Common myeloid progenitor, CD34-positive (primary cell): ENCODE data around the gene OR2V1.
A peak's percentile ranks its signal among the peaks of the same experiment; 100 is the strongest.
"Not testable (repeated sequence)": the region's sequence is repeated elsewhere in the genome, so short reads cannot be mapped to it uniquely, and the experiment has no call there.

Experiments used
- CTCF ChIA-PET: fragments of 350-600 bp; sonication (Branson Sonifier 250); formaldehyde crosslinking; loops from one replicate; lab custom pipeline; 2021; ENCODE audit warnings: antibody characterized with exemption; lab: Charles Lee
- POLR2A ChIA-PET: fragments of 350-600 bp; sonication (Branson Sonifier 250); formaldehyde crosslinking; loops from one replicate; lab custom pipeline; 2021; ENCODE audit warnings: antibody characterized with exemption; lab: Charles Lee
- DNase-seq, 3 donors: peaks; one replicate each; pipeline versions ENCODE4 v3.0.0 to v3.0.0-alpha.2; 2013
- H3K27ac ChIP-seq, 2 experiments: 1 replicate in 1 of 2; 2 replicates in 1 of 2; pipeline ENCODE4 v1.7.0; 2013; ENCODE audit warnings: inconsistent platforms in 2 of 2, low read length in 2 of 2, mild to moderate bottlenecking in 2 of 2, low read depth in 1 of 2, moderate library complexity in 1 of 2; ENCODE audit not compliant: severe bottlenecking in 2 of 2, insufficient read depth in 1 of 2, poor library complexity in 1 of 2
- H3K27me3 ChIP-seq, 5 experiments: replicated peaks in 2 of 5; 1 replicate in 3 of 5; 2 replicates in 2 of 5; pipeline versions ENCODE4 v1.6.1 to v1.7.0; 2013; ENCODE audit warnings: low read length in 4 of 5, mild to moderate bottlenecking in 2 of 5, moderate library complexity in 2 of 5, inconsistent platforms in 1 of 5; ENCODE audit not compliant: insufficient read depth in 5 of 5, control insufficient read depth in 4 of 5
- H3K36me3 ChIP-seq, 4 experiments: 1 replicate in 2 of 4; 2 replicates in 2 of 4; pipeline versions ENCODE4 v1.6.1 to v1.7.0; 2013; ENCODE audit warnings: low read length in 3 of 4, control low read depth in 1 of 4, mild to moderate bottlenecking in 1 of 4; ENCODE audit not compliant: control insufficient read depth in 4 of 4, insufficient read depth in 4 of 4
- H3K4me1 ChIP-seq, 4 experiments: 1 replicate in 3 of 4; 2 replicates in 1 of 4; pipeline versions ENCODE4 v1.6.1 to v1.7.1; 2013; ENCODE audit warnings: low read length in 3 of 4, mild to moderate bottlenecking in 3 of 4, control low read depth in 1 of 4, inconsistent platforms in 1 of 4, moderate library complexity in 1 of 4; ENCODE audit not compliant: control insufficient read depth in 4 of 4, insufficient read depth in 4 of 4; ENCODE audit errors: control extremely low read depth in 1 of 4
- H3K4me3 ChIP-seq, 7 experiments: 1 replicate in 4 of 7; 2 replicates in 3 of 7; pipeline versions ENCODE4 v1.5.1 to v1.7.0; 2013; ENCODE audit warnings: mild to moderate bottlenecking in 7 of 7, low read length in 6 of 7, moderate library complexity in 6 of 7, inconsistent platforms in 2 of 7, low read depth in 2 of 7, control low read depth in 1 of 7; ENCODE audit not compliant: insufficient read depth in 4 of 7, control insufficient read depth in 1 of 7; ENCODE audit errors: extremely low read depth in 1 of 7
- H3K9me3 ChIP-seq, 5 experiments: 1 replicate in 4 of 5; 2 replicates in 1 of 5; pipeline versions ENCODE4 v1.6.1 to v1.7.1; 2013; ENCODE audit warnings: low read length in 4 of 5, mild to moderate bottlenecking in 2 of 5, inconsistent platforms in 1 of 5, low read depth in 1 of 5, moderate library complexity in 1 of 5; ENCODE audit not compliant: control insufficient read depth in 4 of 5, insufficient read depth in 2 of 5; ENCODE audit errors: control extremely low read depth in 1 of 5
- WGBS: methylation state at CpG from one replicate; pipeline ENCODE4 v1.1.5; 2013; ENCODE audit not compliant: insufficient coverage; 5-methylcytosine and 5-hydroxymethylcytosine counted together

OR2V1 gene

GRCh38 chr5:181166812-181167733, 36.1 kb upstream of the OR2V1 start:
- peaks cover 0 to 17% (median 15%) of the 10 kb centered on the region in 4 experiments for H3K4me1 ChIP-seq
- CTCF ChIA-PET: interaction anchor here (1.2 kb wide), 1 partner anchor 384 kb away, joined by 3 read pairs; no protein-coding TSS in a partner anchor

GRCh38 chr5:181164076-181164952, 33.3 kb upstream of the OR2V1 start:
- no peak overlapping the region for H3K27ac ChIP-seq
- peaks cover 0 to 19% (median 13%) of the 10 kb centered on the region in 4 experiments for H3K4me1 ChIP-seq
- POLR2A ChIA-PET: no interaction called here
- DNase-seq: no peak
- 20% methylated on average over 27 of the region's 52 CpGs for WGBS
- H3K9me3 ChIP-seq: peaks cover 0 to 5% (median 0%) of the 10 kb centered on the region in 5 experiments
- CTCF ChIA-PET: interaction anchor here (1.2 to 1.5 kb wide), 3 partner anchors 8 to 21 kb away, joined by 3 to 6 read pairs (median 3); no protein-coding TSS in a partner anchor
- peaks cover 3 to 54% (median 10%) of the 10 kb centered on the region in 5 experiments for H3K27me3 ChIP-seq
- no peaks in the 10 kb centered on the region for H3K36me3 ChIP-seq
- H3K4me3 ChIP-seq: peak overlapping the region in 3 of 7 experiments; percentile 50 to 64 (median 61)

More at GRCh38 chr5:181166812-181167733, 36.1 kb upstream of the OR2V1 start:
- no peaks in the 10 kb centered on the region for H3K36me3 ChIP-seq
- no peak overlapping the region for H3K27ac ChIP-seq
- DNase-seq: no peak
- peaks cover 10 to 82% (median 15%) of the 10 kb centered on the region in 5 experiments for H3K27me3 ChIP-seq
- H3K4me3 ChIP-seq: no peak overlapping the region
- WGBS: 100% methylated on average over 1 of the region's 6 CpGs
- peaks cover 0 to 5% (median 0%) of the 10 kb centered on the region in 5 experiments for H3K9me3 ChIP-seq
- POLR2A ChIA-PET: interaction anchor here (1.1 kb wide), 1 partner anchor 76 kb away, joined by 3 read pairs; no protein-coding TSS in a partner anchor

- DNase-seq: peak; percentile 65 to 71 (median 67)
- H3K27me3 ChIP-seq: peaks cover 2 to 48% (median 10%) of the 10 kb centered on the region in 5 experiments
- H3K27ac ChIP-seq: peak overlapping the region in 1 of 2 experiments; percentile 64
- ChIA-PET CTCF (interaction anchor here (0.7 to 1.5 kb wide), 3 partner anchors 8 to 45 kb away, joined by 3 to 6 read pairs (median 3); no protein-coding TSS in a partner anchor), POLR2A (interaction anchor here (0.6 to 0.9 kb wide), 3 partner anchors 13 to 383 kb away, joined by 3 to 6 read pairs (median 3); no protein-coding TSS in a partner anchor)
- 40% methylated on average over 11 of the region's 16 CpGs for WGBS
- H3K4me1 ChIP-seq: peaks cover 0 to 19% (median 13%) of the 10 kb centered on the region in 4 experiments
- H3K9me3 ChIP-seq: peaks cover 0 to 5% (median 0%) of the 10 kb centered on the region in 5 experiments
- no peaks in the 10 kb centered on the region for H3K36me3 ChIP-seq
- H3K4me3 ChIP-seq: peak overlapping the region in 6 of 7 experiments; percentile 19 to 64 (median 50)
Observed at GRCh38 chr5:181163487-181164075, 32.6 kb upstream of the OR2V1 start.

GRCh38 chr5:181161534-181162175, 30.7 kb upstream of the OR2V1 start:
- 93% methylated on average over 1 of the region's 4 CpGs for WGBS
- DNase-seq: no peak
- Histone ChIP-seq H3K36me3 (no peaks in the 10 kb centered on the region), H3K27me3 (peaks cover 0 to 36% (median 5%) of the 10 kb centered on the region in 5 experiments), H3K4me3 (peak overlapping the region in 3 of 7 experiments; percentile 26 to 52 (median 40)), H3K4me1 (peaks cover 0 to 19% (median 11%) of the 10 kb centered on the region in 4 experiments), H3K27ac (peak overlapping the region in 1 of 2 experiments; percentile 60), H3K9me3 (peaks cover 0 to 2% (median 0%) of the 10 kb centered on the region in 5 experiments)
- ChIA-PET POLR2A (no interaction called here), CTCF (interaction anchor here (0.6 to 1.3 kb wide), 4 partner anchors 9 to 340 kb away, joined by 3 to 9 read pairs (median 4); no protein-coding TSS in a partner anchor)

- H3K9me3 ChIP-seq, H3K36me3 ChIP-seq, POLR2A ChIA-PET: not testable (repeated sequence)
- CTCF ChIA-PET: interaction anchor here (0.6 to 1.3 kb wide), 5 partner anchors 10 to 340 kb away, joined by 3 to 9 read pairs (median 3); no protein-coding TSS in a partner anchor
- 36% methylated on average over 11 of the region's 48 CpGs for WGBS
- Histone ChIP-seq H3K4me3 (peak overlapping the region in 3 of 7 experiments; percentile 26 to 52 (median 40)), H3K27ac (peak overlapping the region in 1 of 2 experiments; percentile 60), H3K4me1 (peaks cover 0 to 19% (median 11%) of the 10 kb centered on the region in 4 experiments), H3K27me3 (peaks cover 0 to 31% (median 5%) of the 10 kb centered on the region in 5 experiments)
- DNase-seq: peak in 2 of 3 donors; percentile 54 to 55
Observed at GRCh38 chr5:181160755-181161533, 30.0 kb upstream of the OR2V1 start.
